GM12864 (cell line): ENCODE results near the gene ZC3H18.

Source experiments
- DNase-seq: peaks from one replicate; pipeline ENCODE4 v3.0.0-alpha.2; 2011; ENCODE audit warnings: low read depth
- H3K4me3 ChIP-seq: 2 replicates; pipeline ENCODE4 v1.5.1; 2011; ENCODE audit warnings: mild to moderate bottlenecking, low read depth, low read length, control low read depth
- TF ChIP-seq, protein P1 (sequence below): IDR thresholded peaks from 2 replicates; pipeline ENCODE4 v1.5.1; 2011; ENCODE audit warnings: low read depth, mild to moderate bottlenecking, moderate library complexity, low read length, control low read depth, inconsistent platforms; ENCODE audit errors: missing control alignments

Gene ZC3H18

DNA sequence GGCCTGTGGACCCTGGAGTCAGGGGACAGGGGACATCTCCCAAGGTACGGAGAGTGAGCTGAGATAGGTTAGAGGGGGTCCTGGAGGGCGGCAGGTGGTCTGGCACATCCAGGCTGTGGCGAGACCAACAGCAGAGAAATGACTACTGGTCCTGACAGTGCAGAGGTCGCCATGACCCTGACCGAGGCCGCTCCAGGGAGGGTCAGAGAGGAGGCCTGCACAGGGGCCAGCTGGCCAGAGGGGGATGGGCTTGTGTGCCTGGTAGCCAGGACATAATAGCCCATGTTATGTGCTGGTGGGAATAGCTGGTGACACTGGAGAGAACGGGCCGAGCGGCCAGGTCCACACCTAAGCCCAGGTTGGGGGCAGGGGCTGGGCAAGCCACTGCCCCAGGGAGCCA, 40.6 kb upstream of the ZC3H18 start:
- TF ChIP-seq, protein P1, sequence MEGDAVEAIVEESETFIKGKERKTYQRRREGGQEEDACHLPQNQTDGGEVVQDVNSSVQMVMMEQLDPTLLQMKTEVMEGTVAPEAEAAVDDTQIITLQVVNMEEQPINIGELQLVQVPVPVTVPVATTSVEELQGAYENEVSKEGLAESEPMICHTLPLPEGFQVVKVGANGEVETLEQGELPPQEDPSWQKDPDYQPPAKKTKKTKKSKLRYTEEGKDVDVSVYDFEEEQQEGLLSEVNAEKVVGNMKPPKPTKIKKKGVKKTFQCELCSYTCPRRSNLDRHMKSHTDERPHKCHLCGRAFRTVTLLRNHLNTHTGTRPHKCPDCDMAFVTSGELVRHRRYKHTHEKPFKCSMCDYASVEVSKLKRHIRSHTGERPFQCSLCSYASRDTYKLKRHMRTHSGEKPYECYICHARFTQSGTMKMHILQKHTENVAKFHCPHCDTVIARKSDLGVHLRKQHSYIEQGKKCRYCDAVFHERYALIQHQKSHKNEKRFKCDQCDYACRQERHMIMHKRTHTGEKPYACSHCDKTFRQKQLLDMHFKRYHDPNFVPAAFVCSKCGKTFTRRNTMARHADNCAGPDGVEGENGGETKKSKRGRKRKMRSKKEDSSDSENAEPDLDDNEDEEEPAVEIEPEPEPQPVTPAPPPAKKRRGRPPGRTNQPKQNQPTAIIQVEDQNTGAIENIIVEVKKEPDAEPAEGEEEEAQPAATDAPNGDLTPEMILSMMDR, result no peak
- no peak overlapping the region for H3K4me3 ChIP-seq
- no peak for DNase-seq

DNA sequence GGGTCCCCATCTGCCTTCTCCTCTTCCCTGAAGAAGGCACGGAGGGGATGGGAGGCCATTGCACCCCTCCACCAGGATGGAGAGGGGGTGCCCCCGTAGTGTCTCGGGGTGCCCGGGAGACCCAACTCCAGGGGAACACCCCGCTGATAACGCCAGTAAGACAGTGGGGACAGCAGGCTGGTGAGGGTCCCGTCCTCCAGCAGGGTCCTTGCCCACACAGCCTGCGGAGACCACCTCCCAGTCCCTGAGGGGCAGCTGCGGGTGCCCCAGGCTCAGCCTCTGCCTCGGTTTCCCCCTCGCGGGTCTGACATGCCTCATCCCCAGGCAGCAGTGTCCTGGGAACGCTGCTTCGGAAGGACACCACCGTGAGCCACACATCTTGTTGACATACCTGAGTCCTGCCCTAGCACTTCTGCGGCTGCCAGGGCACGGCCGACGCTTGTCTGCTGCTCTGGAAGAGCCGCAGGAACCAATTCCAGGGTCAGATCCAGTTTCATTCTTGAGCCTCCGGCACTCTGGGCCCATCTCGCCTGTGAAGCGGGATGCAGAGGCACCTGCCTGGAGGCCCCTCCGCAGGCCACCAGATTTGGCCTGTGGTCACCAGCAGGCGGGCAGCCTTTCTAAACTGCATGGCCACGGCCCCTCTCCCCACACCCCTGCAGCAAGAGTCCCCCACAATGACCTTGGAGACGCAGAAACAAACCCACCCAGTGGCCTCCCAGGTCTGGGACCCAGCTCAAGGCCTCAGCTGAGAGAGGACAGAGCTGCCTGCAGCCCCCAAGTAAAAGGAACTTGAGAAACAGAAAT, 39.9 kb upstream of the ZC3H18 start:
- no peak for DNase-seq
- TF ChIP-seq, protein P1, result no peak
- no peak overlapping the region for H3K4me3 ChIP-seq

DNA sequence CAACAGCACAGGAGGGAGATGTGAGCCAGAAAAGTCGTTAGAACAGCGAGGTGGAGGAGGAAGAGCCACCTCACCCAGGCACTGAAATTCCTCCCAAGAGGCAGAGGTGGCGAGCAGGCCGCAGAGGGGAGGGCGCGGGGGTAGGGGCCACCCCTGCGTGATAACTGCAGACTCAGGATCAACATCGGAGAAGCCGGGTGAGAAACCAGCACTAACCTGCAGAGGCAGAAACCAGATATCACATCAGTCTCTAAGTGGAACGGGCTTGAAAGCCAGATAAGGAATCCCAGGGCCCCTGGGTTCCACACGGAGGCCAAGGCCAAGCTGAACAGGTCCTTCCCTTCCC, 39.4 kb upstream of the ZC3H18 start:
- no peak overlapping the region for H3K4me3 ChIP-seq
- TF ChIP-seq, protein P1, result no peak
- DNase-seq, result no peak

DNA sequence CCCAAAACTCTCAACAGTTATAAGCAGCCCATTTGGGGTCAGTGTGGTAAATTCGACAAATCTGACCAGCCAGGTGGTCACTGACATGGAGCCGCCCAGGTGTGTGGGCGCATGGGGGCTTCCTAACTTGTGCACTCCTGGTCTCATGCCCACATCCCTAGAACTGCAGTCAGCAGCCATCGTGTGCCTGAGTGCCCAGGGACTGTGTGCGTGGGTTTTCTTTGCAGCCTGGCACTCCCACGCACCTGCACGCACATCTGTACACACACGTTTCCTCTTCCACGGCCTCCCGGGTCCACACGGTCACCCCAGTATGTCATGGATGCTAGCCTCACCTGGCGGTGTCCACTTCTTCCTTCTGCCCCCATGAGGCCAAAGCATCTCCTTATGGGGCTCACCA, 38.9 kb upstream of the ZC3H18 start:
- TF ChIP-seq, protein P1, result no peak
- no peak for DNase-seq
- no peak overlapping the region for H3K4me3 ChIP-seq

DNA sequence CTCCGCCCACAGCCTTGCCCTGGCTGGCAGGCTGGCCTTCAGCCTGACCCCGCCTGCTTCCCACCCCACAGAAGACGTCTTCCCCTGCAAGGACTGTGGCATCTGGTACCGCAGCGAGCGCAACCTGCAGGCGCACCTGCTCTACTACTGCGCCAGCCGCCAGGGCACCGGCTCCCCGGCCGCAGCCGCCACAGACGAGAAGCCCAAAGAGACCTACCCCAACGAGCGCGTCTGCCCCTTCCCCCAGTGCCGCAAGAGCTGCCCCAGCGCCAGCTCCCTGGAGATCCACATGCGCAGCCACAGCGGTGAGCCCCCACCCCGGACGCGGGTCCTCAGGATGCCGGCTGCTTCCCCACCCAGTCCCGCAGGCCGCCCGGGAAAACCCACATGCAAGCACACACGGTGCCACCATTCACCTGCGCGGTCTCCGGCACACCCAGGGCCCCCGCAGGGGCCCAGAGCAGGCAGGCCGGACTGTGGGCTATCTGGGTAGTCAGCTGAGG, 38.2 kb upstream of the ZC3H18 start:
- TF ChIP-seq, protein P1, result no peak
- no peak overlapping the region for H3K4me3 ChIP-seq
- no peak for DNase-seq

DNA sequence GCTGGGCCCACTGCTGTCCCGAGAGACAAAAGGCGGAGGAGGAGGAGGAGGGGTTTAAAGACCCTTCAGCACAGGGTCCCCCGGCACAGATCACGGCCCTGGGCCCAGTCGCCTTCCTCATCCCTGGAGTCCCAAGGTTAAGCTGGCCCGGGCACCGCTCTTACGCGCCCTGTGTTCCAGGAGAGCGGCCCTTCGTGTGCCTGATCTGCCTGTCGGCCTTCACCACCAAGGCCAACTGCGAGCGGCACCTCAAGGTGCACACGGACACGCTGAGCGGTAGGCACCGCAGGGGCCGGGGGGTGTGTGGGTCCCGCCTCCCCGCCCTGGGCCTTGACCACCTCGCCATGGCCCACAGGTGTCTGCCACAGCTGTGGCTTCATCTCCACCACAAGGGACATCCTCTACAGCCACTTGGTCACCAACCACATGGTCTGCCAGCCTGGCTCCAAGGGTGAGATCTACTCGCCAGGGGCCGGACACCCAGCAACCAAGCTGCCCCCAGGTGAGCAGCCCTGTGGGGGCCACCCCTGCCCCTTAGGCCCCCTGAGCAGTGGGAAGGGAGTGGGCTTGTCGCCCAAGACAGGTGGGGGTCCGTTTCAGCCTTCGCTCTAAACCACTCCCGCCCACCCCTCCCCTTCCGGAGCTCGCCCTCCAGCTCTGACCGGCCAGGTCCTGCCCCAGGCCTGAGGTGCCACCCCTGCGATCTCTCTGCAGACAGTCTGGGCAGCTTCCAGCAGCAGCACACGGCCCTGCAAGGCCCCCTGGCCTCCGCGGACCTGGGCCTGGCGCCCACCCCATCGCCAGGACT, 37.6 kb upstream of the ZC3H18 start:
- TF ChIP-seq, protein P1, result no peak
- no peak for DNase-seq
- H3K4me3 ChIP-seq, result no peak overlapping the region
